ENCODE results near the gene ATP6V1G2. TPM values are rescaled to one million over a fixed set of nuclear protein-coding genes. Genes with fewer than 3 reads are reported as not detected.
"Not testable (repeated sequence)": the region's sequence is repeated elsewhere in the genome, so short reads cannot be mapped to it uniquely, and the experiment has no call there.

ATP6V1G2 gene
- total RNA-seq, 1 donor from 2014 or later = 1.7 TPM

GRCh38 chr6:31532644-31533454, 13.6 kb downstream of the ATP6V1G2 start:
- intact Hi-C loops (cut with micrococcal nuclease) = no loop called here

- intact Hi-C loops (cut with micrococcal nuclease) = no loop called here
These were observed 14.4 kb downstream of the ATP6V1G2 start for GRCh38 chr6:31531771-31532643.

GRCh38 chr6:31531162-31531561, 15.2 kb downstream of the ATP6V1G2 start:
- intact Hi-C loops (cut with micrococcal nuclease) = no loop called here

GRCh38 chr6:31530659-31531058, 15.7 kb downstream of the ATP6V1G2 start:
- intact Hi-C loops (cut with micrococcal nuclease) = no loop called here

- intact Hi-C loops (cut with micrococcal nuclease) = no loop called here
These were observed 16.9 kb downstream of the ATP6V1G2 start for GRCh38 chr6:31529329-31530150.

- intact Hi-C loops (cut with micrococcal nuclease) = no loop called here
These were observed 17.5 kb downstream of the ATP6V1G2 start, which contains the start of gene MCCD1 for GRCh38 chr6:31528821-31529328. Gene MCCD1, plus strand, starts transcription at chr6:31528962. Its CDS starts 53 bp downstream, at chr6:31529015.

GRCh38 chr6:31528307-31528777, 18.1 kb downstream of the ATP6V1G2 start:
- intact Hi-C loops (cut with micrococcal nuclease) = no loop called here

- intact Hi-C loops (cut with micrococcal nuclease) = no loop called here
These were observed 20.3 kb downstream of the ATP6V1G2 start for GRCh38 chr6:31525932-31526591.

GRCh38 chr6:31525553-31525931, 20.9 kb downstream of the ATP6V1G2 start:
- intact Hi-C loops (cut with micrococcal nuclease) = no loop called here

- intact Hi-C loops (cut with micrococcal nuclease) = no loop called here
These were observed 24.6 kb downstream of the ATP6V1G2 start for GRCh38 chr6:31521835-31522234.

- intact Hi-C loops (cut with micrococcal nuclease) = no loop called here
These were observed 32.8 kb downstream of the ATP6V1G2 start for GRCh38 chr6:31513456-31514165.

GRCh38 chr6:31510007-31510406, 36.4 kb downstream of the ATP6V1G2 start:
- intact Hi-C loops (cut with micrococcal nuclease) = no loop called here

- intact Hi-C loops (cut with micrococcal nuclease) = not testable (repeated sequence)
These were observed 37.4 kb downstream of the ATP6V1G2 start for GRCh38 chr6:31509036-31509435.

GRCh38 chr6:31502586-31502985, 43.8 kb downstream of the ATP6V1G2 start:
- intact Hi-C loops (cut with micrococcal nuclease) = no loop called here

GRCh38 chr6:31499648-31500047, 46.8 kb downstream of the ATP6V1G2 start:
- intact Hi-C loops (cut with micrococcal nuclease) = loop anchor here (5.0 to 10.0 kb wide), 2 partner anchors 335 to 1468 kb away; partner anchors contain the start of gene BRD2

GRCh38 chr6:31498748-31499147, 47.7 kb downstream of the ATP6V1G2 start:
- intact Hi-C loops (cut with micrococcal nuclease) = loop anchor here (5.0 to 10.0 kb wide), 2 partner anchors 336 to 1469 kb away; partner anchors contain the start of gene BRD2

- intact Hi-C loops (cut with micrococcal nuclease) = loop anchor here (5.0 to 10.0 kb wide), 2 partner anchors 337 to 1469 kb away; partner anchors contain the start of gene BRD2
These were observed 48.6 kb downstream of the ATP6V1G2 start, which contains the start of gene MICB for GRCh38 chr6:31497531-31498476. Gene MICB, plus strand, starts transcription at chr6:31498145. Its CDS starts 49 bp downstream, at chr6:31498194.

- intact Hi-C loops (cut with micrococcal nuclease) = loop anchor here (5.0 to 10.0 kb wide), 2 partner anchors 338 to 1470 kb away; partner anchors contain the start of gene BRD2
These were observed 49.6 kb downstream of the ATP6V1G2 start for GRCh38 chr6:31496826-31497225.

Measured in T-helper 2 cell treated with Interferon-gamma antibody and Interleukin-4, amounts not matched to agents 100 ng/mL and 5 ng/mL, for 36 hours (primary cell).